NK-92 treated with Interleukin-12 subunit alpha and Interleukin-12 subunit beta, amount 100 ng/mL, for 24 hours (cell line): ENCODE measurements around the gene TMEM217.

Experiments used
- DNase-seq: peaks from one replicate; lab custom pipeline; 2025; lab: John Stamatoyannopoulos, UW

TMEM217 gene

GRCh38 chr6:37244430-37245310 lies 13.3 kb downstream of the TMEM217 start:
- DNase-seq = no peak

DNA sequence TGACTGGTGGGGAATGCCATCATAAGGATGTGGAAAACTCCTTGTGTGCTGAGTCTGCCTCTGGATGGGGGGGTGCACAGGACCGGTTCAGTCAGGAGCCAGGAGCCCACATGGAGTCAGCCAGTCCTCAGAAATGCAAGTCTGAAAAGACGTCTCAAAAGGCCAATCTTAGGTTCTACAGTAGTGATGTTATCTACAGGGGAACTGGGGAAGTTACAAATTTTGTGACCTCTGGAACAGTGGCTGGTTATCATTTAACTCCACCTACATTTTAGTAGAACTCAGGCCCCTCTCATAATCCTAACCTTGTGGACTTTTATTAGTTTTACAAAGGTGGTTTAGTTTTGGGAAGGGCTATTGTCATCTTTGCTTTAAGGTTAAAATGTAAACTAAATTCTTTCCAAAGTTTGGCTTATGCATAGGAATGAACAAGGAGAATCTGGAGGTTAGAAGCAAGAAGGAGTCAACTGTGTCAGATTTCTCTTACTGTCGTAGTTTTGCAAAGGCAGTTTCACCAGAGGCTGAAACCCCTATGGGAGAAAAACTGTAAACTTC lies 14.1 kb downstream of the TMEM217 start:
- no peak for DNase-seq

DNA sequence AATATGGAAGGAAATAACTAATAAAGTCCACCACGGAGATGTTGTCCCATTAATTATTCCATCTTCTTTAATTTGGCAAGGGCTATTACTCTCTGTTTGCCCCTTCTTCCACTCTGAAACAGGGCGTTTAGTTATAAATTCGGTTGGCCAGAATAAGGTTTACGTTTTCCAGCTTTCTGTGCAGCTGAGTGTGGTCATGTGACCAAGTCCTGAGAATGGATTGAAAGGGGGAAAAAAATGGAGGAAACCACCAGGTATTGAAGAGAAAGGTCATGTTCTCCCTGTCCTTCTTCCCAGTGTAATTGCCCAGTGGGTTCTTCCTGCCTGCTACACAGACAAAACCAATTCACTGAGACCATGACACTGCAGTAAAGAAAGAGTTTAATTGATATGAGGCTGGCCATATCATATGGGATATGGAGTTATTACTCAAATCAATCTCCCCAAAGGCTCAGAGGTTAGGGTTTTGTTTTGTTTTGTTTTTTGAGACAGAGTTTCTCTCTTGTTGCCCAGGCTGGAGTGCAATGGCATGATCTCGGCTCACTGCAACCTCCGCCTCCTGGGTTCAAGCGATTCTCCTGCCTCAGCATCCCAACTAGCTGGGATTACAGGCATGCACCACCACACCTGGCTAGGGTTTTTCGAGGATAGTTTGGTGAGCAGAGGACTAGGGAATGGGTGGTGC lies 14.7 kb downstream of the TMEM217 start:
- DNase-seq = no peak

DNA sequence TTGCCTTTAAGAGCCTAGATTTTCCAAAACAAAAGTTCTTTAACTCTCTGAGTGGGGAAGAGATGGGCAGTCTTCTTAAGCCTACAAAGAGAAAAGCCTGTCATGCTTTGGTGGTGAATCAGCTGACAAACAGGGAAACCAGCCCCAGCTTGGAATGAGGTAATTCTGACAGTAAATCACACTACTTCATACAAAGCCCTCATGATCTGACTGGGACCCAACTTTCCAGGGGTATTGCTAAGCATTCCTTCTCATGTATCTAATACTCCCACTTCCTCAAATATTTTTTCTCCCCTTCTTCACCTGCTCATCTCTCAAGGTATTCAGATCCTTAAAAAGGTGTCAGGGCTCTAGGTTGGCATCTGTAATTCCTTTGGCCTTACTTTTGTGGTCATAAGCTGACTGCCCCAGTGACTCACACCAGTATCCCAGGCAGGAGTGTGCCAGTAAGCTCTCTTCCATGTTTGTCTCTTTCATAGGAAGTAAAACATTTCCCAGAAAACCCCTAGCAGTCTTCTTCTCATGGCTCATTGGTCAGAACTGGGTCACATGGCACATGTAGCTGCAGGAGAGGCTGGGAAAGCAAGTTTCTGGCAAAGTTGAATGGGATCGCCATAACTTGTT lies 15.4 kb downstream of the TMEM217 start:
- no peak for DNase-seq

DNA sequence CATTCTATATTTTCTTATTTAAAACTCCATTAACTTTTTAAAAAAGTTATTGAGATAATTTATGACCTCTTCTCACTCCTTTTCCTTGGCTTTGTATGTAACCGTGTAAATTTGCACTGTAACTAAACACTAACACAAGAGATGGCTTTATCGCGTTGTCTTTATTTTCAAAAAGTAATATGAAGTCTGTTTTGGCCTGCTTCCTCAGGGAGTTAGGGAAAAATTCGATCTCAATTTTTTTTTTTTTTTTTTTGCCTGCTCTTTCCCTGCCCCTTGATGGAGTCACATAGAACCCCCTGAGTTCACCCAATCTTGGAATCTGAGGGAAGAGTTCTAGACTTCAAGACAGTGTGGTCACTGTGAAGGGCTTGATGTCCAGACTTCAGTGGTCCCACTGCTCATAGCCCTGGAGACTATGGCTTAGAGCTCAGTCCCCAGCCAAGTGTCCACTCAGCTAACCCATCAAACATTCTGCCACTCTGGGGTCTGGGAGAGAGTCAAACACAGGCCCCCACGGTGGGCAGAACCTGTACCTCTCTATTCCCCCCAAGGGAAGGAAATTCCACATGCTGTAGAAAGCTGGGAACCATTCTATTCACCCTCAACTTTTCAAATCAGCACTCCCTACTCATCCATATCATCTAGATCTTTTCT lies 16.0 kb downstream of the TMEM217 start:
- no peak for DNase-seq

DNA sequence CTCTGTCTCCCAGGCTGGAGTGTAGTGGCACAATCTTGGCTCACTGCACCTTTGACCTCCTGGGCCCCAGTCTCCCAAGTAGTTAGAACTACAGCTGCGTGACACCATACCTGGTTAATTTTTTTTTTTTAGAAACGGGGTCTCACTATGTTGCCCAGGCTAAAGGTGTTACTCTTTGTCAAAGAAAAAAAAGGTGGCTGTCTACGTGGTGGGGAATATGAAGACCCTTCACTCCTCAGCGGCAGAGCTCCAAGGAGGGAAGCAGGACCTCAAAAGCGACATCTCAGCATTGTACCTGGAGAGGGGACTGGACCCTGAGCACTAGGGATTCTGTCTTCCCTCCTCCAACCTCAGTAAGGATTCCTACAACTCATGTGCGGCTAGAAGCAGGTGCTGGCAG lies 16.8 kb downstream of the TMEM217 start:
- DNase-seq = no peak

DNA sequence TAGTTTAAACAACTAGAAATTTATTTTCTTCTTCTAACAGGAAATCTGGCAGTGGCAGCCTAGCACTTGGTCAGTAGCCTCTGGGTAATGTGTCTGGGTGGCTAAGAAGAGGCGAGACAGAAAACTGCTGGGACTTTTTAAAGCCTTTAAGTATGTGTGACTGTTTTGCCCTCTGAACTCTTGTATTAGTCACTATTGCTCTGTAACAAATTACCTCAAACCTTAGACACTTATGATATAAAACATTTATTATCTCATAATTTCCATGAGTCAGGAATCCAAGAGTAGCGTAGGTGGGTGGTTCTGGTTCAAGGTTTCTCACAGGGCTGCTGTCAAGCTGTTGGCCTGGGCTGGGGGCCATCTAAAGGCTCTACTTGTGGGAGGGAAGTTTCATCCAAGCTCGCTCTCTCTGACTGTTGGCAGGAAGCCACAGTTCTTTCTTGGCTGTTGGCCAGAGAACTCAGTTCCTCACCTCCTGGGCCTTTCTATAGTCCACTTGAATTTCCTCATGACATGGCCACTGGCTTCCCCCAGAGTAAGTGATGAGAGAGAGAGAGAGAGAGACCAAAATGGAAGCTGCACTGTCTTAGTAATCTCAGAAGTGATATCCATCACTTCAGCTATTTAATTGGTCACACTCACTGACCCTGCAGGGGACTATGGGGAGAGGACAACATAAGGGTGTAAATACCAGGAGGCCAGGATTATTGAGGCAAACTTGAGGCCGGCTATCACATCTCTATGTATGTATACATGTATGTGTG lies 17.8 kb downstream of the TMEM217 start:
- no peak for DNase-seq

GRCh38 chr6:37239526-37239925 lies 18.4 kb downstream of the TMEM217 start:
- no peak for DNase-seq

DNA sequence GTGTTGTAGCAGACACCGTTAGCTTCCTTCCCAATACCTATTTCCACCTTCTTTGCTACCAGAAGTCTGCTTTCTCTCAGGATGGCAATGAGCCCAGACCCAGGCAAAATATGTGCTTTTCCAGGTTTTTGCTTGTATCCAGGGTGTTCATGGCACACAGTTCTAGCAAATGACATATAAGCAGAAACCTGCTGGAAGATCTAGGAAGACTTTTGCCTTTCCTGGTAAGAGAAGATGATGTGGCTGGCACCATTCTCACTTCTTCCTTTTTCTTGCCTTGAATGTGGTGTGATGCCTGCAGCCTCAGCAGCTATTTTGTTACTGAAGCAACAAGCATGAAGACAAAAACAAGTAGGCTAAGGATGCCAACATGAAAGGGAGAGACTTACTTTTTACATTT lies 19.6 kb downstream of the TMEM217 start:
- DNase-seq = no peak

DNA sequence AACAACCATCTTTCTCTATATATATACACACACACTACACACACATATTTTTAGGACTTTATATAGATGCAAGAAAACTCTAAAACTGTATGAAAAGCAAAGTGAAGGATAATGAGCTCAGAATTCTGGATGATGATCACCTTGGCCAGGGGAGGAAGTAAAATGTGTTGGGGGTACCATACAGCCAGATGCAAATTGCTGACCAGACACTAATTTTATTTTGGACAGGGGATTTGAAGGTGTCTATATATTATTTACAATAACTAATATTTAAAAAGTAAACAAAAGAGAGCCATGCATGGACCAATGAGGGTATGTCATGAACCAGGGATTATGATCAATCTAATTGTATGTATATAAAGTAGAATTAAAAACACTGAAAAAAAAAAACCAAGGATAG lies 20.2 kb downstream of the TMEM217 start:
- no peak for DNase-seq

DNA sequence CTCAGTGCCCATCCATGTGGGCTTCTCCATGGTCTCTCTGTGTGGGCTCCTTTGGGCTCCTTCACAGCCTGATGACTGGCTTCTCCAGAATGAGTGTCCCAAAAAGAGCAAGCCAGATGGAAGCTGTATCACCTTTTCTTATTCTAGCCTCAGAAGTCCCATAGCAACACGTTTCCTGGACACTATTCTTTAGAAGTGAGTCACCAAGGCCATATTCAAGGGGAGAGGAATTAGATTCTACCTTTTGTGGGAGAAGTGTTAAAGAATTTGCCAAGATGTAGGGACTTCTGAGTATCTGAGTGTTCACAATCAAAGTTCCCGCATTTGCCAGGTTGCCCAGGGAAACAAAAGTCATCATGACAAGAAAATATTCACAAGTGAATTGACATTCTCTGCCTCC lies 21.0 kb downstream of the TMEM217 start:
- DNase-seq = no peak

- no peak for DNase-seq
These were observed 24.4 kb downstream of the TMEM217 start for GRCh38 chr6:37233541-37233940.

DNA sequence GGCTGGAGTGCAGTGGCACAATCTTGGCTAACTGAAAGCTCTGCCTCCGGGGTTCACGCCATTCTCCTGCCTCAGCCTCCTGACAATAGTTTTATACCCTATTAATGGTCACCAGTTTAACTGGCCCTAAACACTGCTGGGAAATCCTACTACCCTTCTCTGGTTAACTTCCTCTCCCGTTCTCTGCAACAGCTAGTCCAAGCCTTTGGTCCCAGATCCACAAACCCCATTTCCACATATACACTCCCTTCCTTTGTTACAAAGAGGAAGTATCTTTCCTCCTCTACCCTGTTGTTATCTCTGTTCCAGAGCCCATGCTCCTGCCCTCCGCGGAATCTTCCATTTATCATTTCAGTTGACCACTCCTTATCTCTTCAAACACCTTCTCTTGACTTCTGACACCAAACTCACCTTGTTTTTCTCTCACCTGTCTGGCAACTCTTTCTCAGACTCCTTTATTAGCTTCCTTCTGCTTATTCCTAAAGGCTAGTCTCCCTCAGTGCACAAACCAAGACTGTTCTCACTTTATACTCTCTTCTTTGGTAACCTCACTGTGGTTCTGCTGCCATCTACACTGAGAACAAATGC lies 25.4 kb downstream of the TMEM217 start:
- DNase-seq = no peak

DNA sequence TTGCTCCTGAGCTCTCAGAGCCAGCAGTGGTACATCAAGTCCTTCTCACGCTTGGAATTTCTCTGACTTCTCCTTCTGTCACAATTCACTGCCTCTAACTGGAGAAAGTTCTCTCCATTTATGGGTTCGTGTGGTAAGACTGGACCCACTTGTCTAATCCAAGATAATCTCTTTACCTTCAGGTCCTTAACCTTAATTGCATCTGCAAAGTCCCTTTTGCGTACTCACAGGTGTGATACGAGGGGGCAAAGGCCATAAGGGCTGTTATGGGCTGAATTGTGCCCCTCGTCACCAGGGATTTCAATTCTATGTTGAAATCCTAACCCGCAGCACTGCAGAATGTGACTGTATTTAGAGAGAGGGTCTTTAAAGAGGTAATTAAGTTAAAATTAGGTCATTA lies 27.8 kb downstream of the TMEM217 start:
- DNase-seq = no peak

DNA sequence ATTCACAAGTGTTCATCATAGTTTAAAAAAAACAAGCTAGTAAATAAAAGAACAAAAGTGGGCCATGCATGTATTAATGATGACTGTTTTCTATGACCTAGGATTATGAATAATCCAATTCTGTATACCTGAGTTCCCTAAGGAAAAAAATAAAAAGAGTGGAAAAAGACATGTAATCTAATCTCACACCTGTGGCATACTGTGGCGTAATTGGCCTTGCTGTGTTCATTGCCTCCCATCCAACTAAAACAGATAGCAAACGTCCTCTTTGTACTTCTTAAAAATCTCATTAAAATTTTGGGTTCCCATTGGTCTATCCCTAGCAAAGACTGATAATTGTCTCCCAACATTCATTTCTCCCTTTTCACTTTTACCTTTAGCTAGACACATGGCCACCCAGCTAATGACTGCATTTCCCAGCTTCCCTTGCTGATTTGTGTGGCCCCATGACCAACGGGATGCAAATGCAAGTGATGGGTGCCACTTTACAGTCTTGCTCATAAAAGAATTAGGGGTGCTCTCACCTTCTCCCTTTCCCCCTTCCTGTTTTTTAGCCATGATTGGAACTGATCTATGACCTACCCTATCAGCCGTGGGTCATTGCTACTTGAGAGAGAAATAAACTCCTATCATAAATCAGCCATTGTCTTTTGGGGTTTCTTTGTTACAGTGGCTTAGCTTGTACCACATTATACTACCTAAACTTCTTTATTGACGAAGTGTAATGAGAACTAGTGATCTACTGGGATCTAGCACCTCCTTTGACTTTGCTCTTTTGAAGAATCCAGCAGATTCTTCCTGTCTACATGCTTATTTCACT lies 32.4 kb downstream of the TMEM217 start:
- DNase-seq = no peak

DNA sequence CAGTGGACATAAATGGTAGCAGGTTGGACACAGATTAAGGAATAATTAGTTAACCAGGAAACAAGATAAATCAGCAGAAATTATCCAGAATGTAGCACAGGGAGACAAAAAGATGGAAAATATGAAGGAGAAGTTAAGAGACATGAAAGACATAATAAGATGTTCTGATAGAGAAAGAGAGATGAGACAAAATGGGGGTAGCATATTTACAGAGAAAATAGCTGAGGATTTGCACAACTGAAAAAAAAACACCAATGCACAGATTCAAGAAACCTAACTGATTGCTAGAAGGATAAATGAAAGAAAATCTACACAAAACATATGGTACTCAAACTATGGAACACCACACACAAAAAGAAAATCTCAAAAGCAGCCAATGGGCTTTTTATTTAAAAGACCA lies 35.0 kb downstream of the TMEM217 start:
- DNase-seq = no peak

- peak; percentile 56 for DNase-seq
These were observed 35.6 kb downstream of the TMEM217 start for GRCh38 chr6:37222125-37222967.

- DNase-seq = no peak
These were observed 36.3 kb downstream of the TMEM217 start for GRCh38 chr6:37221585-37222124.

GRCh38 chr6:37218511-37218910 lies 39.4 kb downstream of the TMEM217 start:
- DNase-seq = no peak
